DMS153 (cell line): ENCODE measurements around the gene CYP26C1.
"Not testable (repeated sequence)": the region's sequence is repeated elsewhere in the genome, so short reads cannot be mapped to it uniquely, and the experiment has no call there.

Source experiments
- DNase-seq: peaks from one replicate; lab custom pipeline; 2025; lab: John Stamatoyannopoulos, UW

CYP26C1 gene

GRCh38 chr10:93079663-93080349, 19.2 kb downstream of the CYP26C1 start:
- DNase-seq, result no peak

- DNase-seq, result peak; percentile 3
Measured at GRCh38 chr10:93080350-93081046, 19.9 kb downstream of the CYP26C1 start.

GRCh38 chr10:93081318-93081717, 20.7 kb downstream of the CYP26C1 start:
- DNase-seq, result no peak

- DNase-seq, result no peak
Measured at GRCh38 chr10:93081834-93082233, 21.2 kb downstream of the CYP26C1 start.

GRCh38 chr10:93083743-93084539, 23.3 kb downstream of the CYP26C1 start:
- DNase-seq, result no peak

- DNase-seq, result no peak
Measured at GRCh38 chr10:93085272-93085859, 24.8 kb downstream of the CYP26C1 start.

GRCh38 chr10:93086289-93086688, 25.7 kb downstream of the CYP26C1 start:
- DNase-seq, result no peak

- DNase-seq, result no peak
Measured at GRCh38 chr10:93087846-93088245, 27.2 kb downstream of the CYP26C1 start.

GRCh38 chr10:93088466-93088865, 27.9 kb downstream of the CYP26C1 start:
- no peak for DNase-seq

- no peak for DNase-seq
Measured at GRCh38 chr10:93090619-93091018, 30.0 kb downstream of the CYP26C1 start.

GRCh38 chr10:93091960-93092359, 31.4 kb downstream of the CYP26C1 start:
- DNase-seq, result no peak

GRCh38 chr10:93095225-93095624, 34.6 kb downstream of the CYP26C1 start:
- no peak for DNase-seq

GRCh38 chr10:93096901-93097300, 36.3 kb downstream of the CYP26C1 start:
- DNase-seq, result no peak

- no peak for DNase-seq
Measured at GRCh38 chr10:93097386-93097785, 36.8 kb downstream of the CYP26C1 start.

GRCh38 chr10:93098816-93099215, 38.2 kb downstream of the CYP26C1 start:
- no peak for DNase-seq

GRCh38 chr10:93099670-93100069, 39.1 kb downstream of the CYP26C1 start:
- DNase-seq, result no peak

GRCh38 chr10:93101148-93101547, 40.5 kb downstream of the CYP26C1 start:
- DNase-seq, result not testable (repeated sequence)

GRCh38 chr10:93103953-93104352, 43.4 kb downstream of the CYP26C1 start:
- DNase-seq, result no peak

- peak; percentile 30 for DNase-seq
Measured at GRCh38 chr10:93106631-93107072, 46.1 kb downstream of the CYP26C1 start.

- no peak for DNase-seq
Measured at GRCh38 chr10:93110472-93111146, 50.0 kb downstream of the CYP26C1 start.

- no peak for DNase-seq
Measured at GRCh38 chr10:93113042-93113441, 52.4 kb downstream of the CYP26C1 start.
